DND-41 (cell line): ENCODE results near the gene DDC.

Experiments used
- ATAC-seq: fragments of 200-7000 bp; cut with Tn5 transposase; 3 replicates; pipeline ENCODE4 v1.9.1; 2021; ENCODE audit warnings: low read depth; ENCODE audit not compliant: insufficient read depth
- DNase-seq: peaks from one replicate; pipeline ENCODE4 v3.0.0-alpha.2; 2020
- H2AFZ ChIP-seq: 2 replicates; pipeline ENCODE4 v1.6.0; 2012; ENCODE audit warnings: low read depth, low read length
- H3K27ac ChIP-seq: 2 replicates; pipeline ENCODE4 v1.5.1; 2012; ENCODE audit warnings: low read length, inconsistent platforms
- H3K27me3 ChIP-seq: fragments of 200-600 bp; sonication (generic); 2 replicates; pipeline ENCODE4 v1.6.0; 2012; ENCODE audit warnings: low read length, mild to moderate bottlenecking, inconsistent platforms; ENCODE audit not compliant: insufficient read depth, poor library complexity
- H3K36me3 ChIP-seq: 2 replicates; pipeline ENCODE4 v1.5.1; 2012; ENCODE audit warnings: low read length, inconsistent platforms; ENCODE audit not compliant: insufficient read depth
- H3K4me1 ChIP-seq: 2 replicates; pipeline ENCODE4 v1.5.1; 2012; ENCODE audit warnings: mild to moderate bottlenecking, low read length; ENCODE audit not compliant: insufficient read depth
- H3K4me2 ChIP-seq: 2 replicates; pipeline ENCODE4 v1.6.0; 2012; ENCODE audit warnings: mild to moderate bottlenecking, moderate library complexity, low read length, inconsistent platforms; ENCODE audit not compliant: insufficient read depth
- H3K4me3 ChIP-seq, 2 experiments: fragments of 200-600 bp in 1 of 2; shearing (Covaris generic) in 1 of 2; 2 replicates each; pipeline ENCODE4 v1.5.1; 2012 to 2016; ENCODE audit warnings: inconsistent platforms in 2 of 2, low read length in 2 of 2, mild to moderate bottlenecking in 2 of 2, low read depth in 1 of 2, moderate library complexity in 1 of 2
- H3K79me2 ChIP-seq: 2 replicates; pipeline ENCODE4 v1.6.0; 2012; ENCODE audit warnings: low read length, inconsistent platforms; ENCODE audit not compliant: insufficient read depth
- H3K9ac ChIP-seq: 2 replicates; pipeline ENCODE4 v1.6.0; 2012; ENCODE audit warnings: low read depth, mild to moderate bottlenecking, inconsistent platforms, low read length, moderate library complexity
- H3K9me3 ChIP-seq: 2 replicates; pipeline ENCODE4 v1.5.1; 2012; ENCODE audit warnings: low read length, moderate library complexity, mild to moderate bottlenecking, inconsistent platforms; ENCODE audit not compliant: insufficient read depth, severe bottlenecking
- H4K20me1 ChIP-seq: 2 replicates; pipeline ENCODE4 v1.6.0; 2012; ENCODE audit warnings: low read length; ENCODE audit not compliant: insufficient read depth
- EZH2 ChIP-seq: IDR thresholded peaks from 3 replicates; pipeline ENCODE4 v1.6.1; 2012; ENCODE audit warnings: borderline replicate concordance, low read depth, mild to moderate bottlenecking, moderate library complexity, low read length, inconsistent platforms; ENCODE audit not compliant: severe bottlenecking
- TF ChIP-seq, protein P1 (sequence below): IDR thresholded peaks from 2 replicates; pipeline ENCODE4 v1.5.1; 2012; ENCODE audit warnings: borderline replicate concordance, low read length, moderate library complexity, mild to moderate bottlenecking; ENCODE audit not compliant: poor library complexity, severe bottlenecking; ENCODE audit errors: extremely low read depth

DDC gene

GRCh38 chr7:50559881-50560280, 5.3 kb downstream of the DDC start:
- Histone ChIP-seq H3K27ac (no peak overlapping the region), H3K4me2 (no peak overlapping the region), H2AFZ (no peak overlapping the region), H3K27me3 (peaks cover 14% of the 10 kb centered on the region), H3K79me2 (no peaks in the 10 kb centered on the region), H3K36me3 (no peaks in the 10 kb centered on the region), H3K4me1 (no peaks in the 10 kb centered on the region), H3K9me3 (no peaks in the 10 kb centered on the region), H3K4me3 (no peak overlapping the region), H4K20me1 (no peaks in the 10 kb centered on the region), H3K9ac (no peak overlapping the region)
- DNase-seq (no peak), ATAC-seq (no peak)
- no peak for TF ChIP-seq EZH2
- TF ChIP-seq, protein P1, sequence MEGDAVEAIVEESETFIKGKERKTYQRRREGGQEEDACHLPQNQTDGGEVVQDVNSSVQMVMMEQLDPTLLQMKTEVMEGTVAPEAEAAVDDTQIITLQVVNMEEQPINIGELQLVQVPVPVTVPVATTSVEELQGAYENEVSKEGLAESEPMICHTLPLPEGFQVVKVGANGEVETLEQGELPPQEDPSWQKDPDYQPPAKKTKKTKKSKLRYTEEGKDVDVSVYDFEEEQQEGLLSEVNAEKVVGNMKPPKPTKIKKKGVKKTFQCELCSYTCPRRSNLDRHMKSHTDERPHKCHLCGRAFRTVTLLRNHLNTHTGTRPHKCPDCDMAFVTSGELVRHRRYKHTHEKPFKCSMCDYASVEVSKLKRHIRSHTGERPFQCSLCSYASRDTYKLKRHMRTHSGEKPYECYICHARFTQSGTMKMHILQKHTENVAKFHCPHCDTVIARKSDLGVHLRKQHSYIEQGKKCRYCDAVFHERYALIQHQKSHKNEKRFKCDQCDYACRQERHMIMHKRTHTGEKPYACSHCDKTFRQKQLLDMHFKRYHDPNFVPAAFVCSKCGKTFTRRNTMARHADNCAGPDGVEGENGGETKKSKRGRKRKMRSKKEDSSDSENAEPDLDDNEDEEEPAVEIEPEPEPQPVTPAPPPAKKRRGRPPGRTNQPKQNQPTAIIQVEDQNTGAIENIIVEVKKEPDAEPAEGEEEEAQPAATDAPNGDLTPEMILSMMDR, result no peak

- Histone ChIP-seq H4K20me1 (no peaks in the 10 kb centered on the region), H3K9me3 (no peaks in the 10 kb centered on the region), H3K9ac (no peak overlapping the region), H3K27me3 (peaks cover 12% of the 10 kb centered on the region), H3K79me2 (no peaks in the 10 kb centered on the region), H3K27ac (no peak overlapping the region), H3K36me3 (no peaks in the 10 kb centered on the region), H3K4me2 (no peak overlapping the region), H2AFZ (no peak overlapping the region), H3K4me1 (no peaks in the 10 kb centered on the region), H3K4me3 (no peak overlapping the region)
- DNase-seq (no peak), ATAC-seq (no peak)
- TF ChIP-seq, protein P1, result no peak
- no peak for TF ChIP-seq EZH2
Observed at GRCh38 chr7:50558294-50559053, 6.7 kb downstream of the DDC start.

DNA sequence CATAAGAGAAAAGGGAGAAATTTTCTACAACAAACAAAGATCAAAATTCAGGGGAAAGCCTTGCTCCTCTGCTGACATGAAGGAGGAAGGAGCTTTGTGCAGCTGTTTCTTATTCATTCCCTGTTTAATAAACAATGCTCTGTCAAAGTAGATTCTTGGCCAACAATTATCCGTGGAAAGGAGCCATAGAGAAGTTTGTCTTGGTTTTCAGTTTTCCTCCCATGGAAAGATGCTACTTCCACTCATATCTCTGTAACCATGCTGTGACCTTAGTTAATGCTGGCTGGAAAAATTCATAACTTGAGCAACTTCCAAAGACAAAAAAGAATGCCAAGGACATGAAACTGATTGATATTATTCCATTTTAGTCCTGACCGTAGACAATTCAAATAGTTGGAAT, 8.1 kb downstream of the DDC start:
- H3K36me3 ChIP-seq, result no peaks in the 10 kb centered on the region
- peaks cover 12% of the 10 kb centered on the region for H3K27me3 ChIP-seq
- no peak overlapping the region for H3K9ac ChIP-seq
- TF ChIP-seq, protein P1, result no peak
- no peak for TF ChIP-seq EZH2
- no peaks in the 10 kb centered on the region for H3K79me2 ChIP-seq
- H3K9me3 ChIP-seq, result no peaks in the 10 kb centered on the region
- ATAC-seq (no peak), DNase-seq (no peak)
- H3K4me3 ChIP-seq, result no peak overlapping the region
- no peaks in the 10 kb centered on the region for H4K20me1 ChIP-seq
- H3K4me2 ChIP-seq, result no peak overlapping the region
- no peak overlapping the region for H3K27ac ChIP-seq
- no peak overlapping the region for H2AFZ ChIP-seq
- H3K4me1 ChIP-seq, result no peaks in the 10 kb centered on the region
